Loucy (cell line): ENCODE results near the gene POLR2J2.
A peak's percentile ranks its signal among the peaks of the same experiment; 100 is the strongest.
"Not testable (repeated sequence)": the region's sequence is repeated elsewhere in the genome, so short reads cannot be mapped to it uniquely, and the experiment has no call there.

Experiments used
- H2AFZ ChIP-seq: fragments of 200-600 bp; sonication (generic); 2 replicates; pipeline ENCODE4 v1.6.0; 2016; ENCODE audit warnings: antibody characterized with exemption, mild to moderate bottlenecking, low read length, moderate library complexity
- H3F3A ChIP-seq: fragments of 200-600 bp; 2 replicates; pipeline ENCODE4 v1.6.0; 2016; ENCODE audit warnings: antibody characterized with exemption, low read depth, mild to moderate bottlenecking
- H3K27me3 ChIP-seq: fragments of 200-600 bp; sonication (generic); 2 replicates; pipeline ENCODE4 v1.6.1; 2014; ENCODE audit warnings: low read length, mild to moderate bottlenecking; ENCODE audit not compliant: insufficient read depth, poor library complexity, severe bottlenecking
- H3K36me3 ChIP-seq: fragments of 200-600 bp; sonication (generic); 2 replicates; pipeline ENCODE4 v1.6.1; 2016; ENCODE audit warnings: low read length; ENCODE audit not compliant: insufficient read depth
- H3K4me1 ChIP-seq: fragments of 200-600 bp; sonication (generic); 2 replicates; pipeline ENCODE4 v1.5.1; 2014; ENCODE audit warnings: low read length, mild to moderate bottlenecking; ENCODE audit not compliant: insufficient read depth, poor library complexity, severe bottlenecking
- H3K4me2 ChIP-seq: fragments of 200-600 bp; sonication (generic); 2 replicates; pipeline ENCODE4 v1.6.0; 2014; ENCODE audit warnings: antibody characterized with exemption, low read length, low read depth, mild to moderate bottlenecking; ENCODE audit not compliant: poor library complexity, severe bottlenecking
- H3K4me3 ChIP-seq: fragments of 200-600 bp; sonication (generic); 2 replicates; pipeline ENCODE4 v1.5.1; 2014; ENCODE audit warnings: low read length, mild to moderate bottlenecking, mixed read lengths; ENCODE audit not compliant: poor library complexity, severe bottlenecking
- H3K79me2 ChIP-seq: fragments of 200-600 bp; sonication (generic); 2 replicates; pipeline ENCODE4 v1.6.1; 2014; ENCODE audit warnings: low read length; ENCODE audit not compliant: insufficient read depth
- H3K9ac ChIP-seq: fragments of 200-600 bp; sonication (generic); 2 replicates; pipeline ENCODE4 v1.6.0; 2014; ENCODE audit warnings: mild to moderate bottlenecking, low read depth, low read length, moderate library complexity; ENCODE audit not compliant: poor library complexity, severe bottlenecking
- H3K9me2 ChIP-seq: fragments of 200-600 bp; sonication (generic); replicated peaks from 2 replicates; pipeline ENCODE4 v1.6.1; 2016; ENCODE audit warnings: low read depth, low read length, mixed read lengths
- H3K9me3 ChIP-seq: fragments of 200-600 bp; sonication (generic); 2 replicates; pipeline ENCODE4 v1.6.1; 2014; ENCODE audit warnings: mild to moderate bottlenecking, antibody characterized with exemption, low read length, low read depth; ENCODE audit not compliant: insufficient read depth
- H4K20me1 ChIP-seq: fragments of 200-600 bp; sonication (generic); 2 replicates; pipeline ENCODE4 v1.6.0; 2014; ENCODE audit warnings: antibody characterized with exemption, low read length, mild to moderate bottlenecking; ENCODE audit not compliant: insufficient read depth, poor library complexity, severe bottlenecking

POLR2J2 gene

GRCh38 chr7:102671166-102671955 lies at the start of gene POLR2J2:
Gene POLR2J2, minus strand, starts transcription at chr7:102671663. Its CDS starts 62 bp downstream, at chr7:102671601.
- peak within 1 kb of the TSS; percentile 59 for H3K4me3 ChIP-seq
- not testable (repeated sequence) for H3K79me2 ChIP-seq, H3K27me3 ChIP-seq, H3K9ac ChIP-seq, H3F3A ChIP-seq, H3K36me3 ChIP-seq, H3K4me1 ChIP-seq, H4K20me1 ChIP-seq, H3K9me2 ChIP-seq, H3K9me3 ChIP-seq, H3K4me2 ChIP-seq, H2AFZ ChIP-seq

- H3K9ac ChIP-seq, H3K4me1 ChIP-seq, H3F3A ChIP-seq, H3K9me3 ChIP-seq, H3K4me2 ChIP-seq, H3K9me2 ChIP-seq, H3K4me3 ChIP-seq, H3K36me3 ChIP-seq, H2AFZ ChIP-seq, H3K79me2 ChIP-seq, H3K27me3 ChIP-seq, H4K20me1 ChIP-seq: not testable (repeated sequence)
These were observed 47.0 kb upstream of the POLR2J2 start for GRCh38 chr7:102718491-102718890.

GRCh38 chr7:102715718-102716117 lies 44.3 kb upstream of the POLR2J2 start:
- not testable (repeated sequence) for H3K9me3 ChIP-seq, H3K36me3 ChIP-seq, H3K79me2 ChIP-seq, H3K27me3 ChIP-seq, H3F3A ChIP-seq, H3K9me2 ChIP-seq, H3K4me2 ChIP-seq, H2AFZ ChIP-seq, H3K4me1 ChIP-seq, H3K4me3 ChIP-seq, H4K20me1 ChIP-seq, H3K9ac ChIP-seq

- not testable (repeated sequence) for H3F3A ChIP-seq, H3K9ac ChIP-seq, H3K27me3 ChIP-seq, H3K9me2 ChIP-seq, H3K4me2 ChIP-seq, H3K4me3 ChIP-seq, H3K36me3 ChIP-seq, H4K20me1 ChIP-seq, H2AFZ ChIP-seq, H3K4me1 ChIP-seq, H3K9me3 ChIP-seq, H3K79me2 ChIP-seq
These were observed 43.5 kb upstream of the POLR2J2 start for GRCh38 chr7:102714774-102715522.

GRCh38 chr7:102713691-102714080 lies 42.2 kb upstream of the POLR2J2 start:
- not testable (repeated sequence) for H3K9ac ChIP-seq, H3K4me3 ChIP-seq, H3K79me2 ChIP-seq, H2AFZ ChIP-seq, H3K4me1 ChIP-seq, H3K9me3 ChIP-seq, H3K36me3 ChIP-seq, H3K9me2 ChIP-seq, H3F3A ChIP-seq, H4K20me1 ChIP-seq, H3K27me3 ChIP-seq
- H3K4me2 ChIP-seq = peak overlapping the region; percentile 10

GRCh38 chr7:102713011-102713690 lies 41.7 kb upstream of the POLR2J2 start:
- not testable (repeated sequence) for H3K9me2 ChIP-seq, H3K9ac ChIP-seq, H2AFZ ChIP-seq, H3F3A ChIP-seq, H3K4me1 ChIP-seq, H3K27me3 ChIP-seq, H4K20me1 ChIP-seq, H3K4me3 ChIP-seq, H3K9me3 ChIP-seq, H3K36me3 ChIP-seq, H3K79me2 ChIP-seq
- peak overlapping the region; percentile 10 for H3K4me2 ChIP-seq

GRCh38 chr7:102698962-102699750 lies 27.7 kb upstream of the POLR2J2 start:
- not testable (repeated sequence) for H3K9me3 ChIP-seq, H3K27me3 ChIP-seq, H2AFZ ChIP-seq, H3K4me1 ChIP-seq, H3K9ac ChIP-seq, H4K20me1 ChIP-seq, H3K36me3 ChIP-seq, H3K4me2 ChIP-seq, H3F3A ChIP-seq, H3K79me2 ChIP-seq, H3K9me2 ChIP-seq, H3K4me3 ChIP-seq
